Chondrocyte (in vitro differentiated cells): ENCODE results near the gene ARHGEF17. TPM values are rescaled to one million over a fixed set of nuclear protein-coding genes. Genes with fewer than 3 reads are reported as not detected.
A peak's percentile ranks its signal among the peaks of the same experiment; 100 is the strongest.

Source experiments
- DNase-seq: peaks from one replicate; pipeline ENCODE4 v3.0.0; 2021; ENCODE audit warnings: mixed read lengths, low spot score
- H3K27ac Mint-ChIP-seq: one replicate; pipeline ENCODE4 v1.8.0; 2021; ENCODE audit warnings: mild to moderate bottlenecking, moderate library complexity, mixed read lengths; ENCODE audit not compliant: unreplicated experiment
- H3K27me3 Mint-ChIP-seq: 2 replicates; pipeline ENCODE4 v1.8.0; 2021; ENCODE audit warnings: low read depth, mixed read lengths
- H3K36me3 Mint-ChIP-seq: 2 replicates; pipeline ENCODE4 v1.8.0; 2021; ENCODE audit warnings: low read depth, mixed read lengths
- H3K4me1 Mint-ChIP-seq: 2 replicates; pipeline ENCODE4 v1.8.0; 2021; ENCODE audit warnings: low read depth, mild to moderate bottlenecking, mixed read lengths
- H3K4me3 Mint-ChIP-seq: one replicate; pipeline ENCODE4 v1.8.0; 2021; ENCODE audit warnings: mild to moderate bottlenecking, moderate library complexity, mixed read lengths; ENCODE audit not compliant: unreplicated experiment
- H3K9me3 Mint-ChIP-seq: 2 replicates; pipeline ENCODE4 v1.8.0; 2021; ENCODE audit warnings: low read depth, mixed read lengths
- total RNA-seq: library from RNA; stranded (reverse); gene quantifications from 3 replicates; pipeline ENCODE4 v1.2.1, GENCODE V29; 2021
- TF ChIP-seq, protein P1 (sequence below): fragments of 200-600 bp; sonication (generic); IDR thresholded peaks from 2 replicates; pipeline ENCODE4 v1.5.0; 2021; ENCODE audit warnings: antibody characterized with exemption, mild to moderate bottlenecking, moderate library complexity

ARHGEF17 gene
- total RNA-seq, 1 donor from 2014 or later: 114 TPM

DNA sequence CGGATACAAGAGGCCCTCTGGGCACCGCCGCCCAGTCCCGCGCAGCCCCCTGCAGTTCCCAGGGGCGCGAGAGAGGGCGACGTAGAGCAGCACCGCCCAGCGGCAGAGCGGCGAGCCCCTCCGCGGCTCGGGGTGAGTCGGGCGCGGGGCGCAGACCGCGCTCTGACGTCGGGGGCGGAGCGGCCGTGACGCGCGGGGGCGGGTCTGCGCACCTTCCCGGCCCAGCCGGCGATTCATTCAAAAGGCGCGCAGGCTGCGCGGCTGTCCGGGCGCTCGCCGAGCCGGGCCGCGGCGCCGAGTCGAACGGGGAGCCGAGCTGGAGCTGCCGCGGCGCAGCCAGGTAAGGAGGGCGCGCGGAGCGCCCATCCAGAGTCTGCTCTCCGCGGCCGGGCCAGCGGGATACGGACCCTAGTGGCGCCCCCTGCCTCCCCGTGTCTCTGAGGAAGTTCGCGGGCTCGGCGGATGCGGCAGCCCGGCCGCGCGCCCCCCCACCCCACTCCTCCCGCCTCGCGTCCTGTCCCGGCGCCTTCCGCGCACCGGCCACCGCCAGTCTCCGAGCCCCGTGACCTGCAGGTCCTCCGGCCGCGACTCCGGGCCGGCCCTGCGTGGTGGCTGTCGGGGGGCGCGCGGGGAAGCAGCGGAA is 68.2 kb downstream of the ARHGEF17 start, which contains the start of gene RELT:
RELT (plus strand) TSS at position 240 of the 643 bp plus-strand sequence. CDS start 12,738 bp downstream, outside the sequence.
- Mint-ChIP-seq H3K27me3 (no peaks in the 10 kb centered on the region), H3K36me3 (no peaks in the 10 kb centered on the region), H3K4me3 (peak within 1 kb of the TSS; percentile 87), H3K4me1 (peaks cover 27% of the 10 kb centered on the region), H3K27ac (peak within 1 kb of the TSS; percentile 94), H3K9me3 (no peaks in the 10 kb centered on the region)
- TF ChIP-seq, protein P1, sequence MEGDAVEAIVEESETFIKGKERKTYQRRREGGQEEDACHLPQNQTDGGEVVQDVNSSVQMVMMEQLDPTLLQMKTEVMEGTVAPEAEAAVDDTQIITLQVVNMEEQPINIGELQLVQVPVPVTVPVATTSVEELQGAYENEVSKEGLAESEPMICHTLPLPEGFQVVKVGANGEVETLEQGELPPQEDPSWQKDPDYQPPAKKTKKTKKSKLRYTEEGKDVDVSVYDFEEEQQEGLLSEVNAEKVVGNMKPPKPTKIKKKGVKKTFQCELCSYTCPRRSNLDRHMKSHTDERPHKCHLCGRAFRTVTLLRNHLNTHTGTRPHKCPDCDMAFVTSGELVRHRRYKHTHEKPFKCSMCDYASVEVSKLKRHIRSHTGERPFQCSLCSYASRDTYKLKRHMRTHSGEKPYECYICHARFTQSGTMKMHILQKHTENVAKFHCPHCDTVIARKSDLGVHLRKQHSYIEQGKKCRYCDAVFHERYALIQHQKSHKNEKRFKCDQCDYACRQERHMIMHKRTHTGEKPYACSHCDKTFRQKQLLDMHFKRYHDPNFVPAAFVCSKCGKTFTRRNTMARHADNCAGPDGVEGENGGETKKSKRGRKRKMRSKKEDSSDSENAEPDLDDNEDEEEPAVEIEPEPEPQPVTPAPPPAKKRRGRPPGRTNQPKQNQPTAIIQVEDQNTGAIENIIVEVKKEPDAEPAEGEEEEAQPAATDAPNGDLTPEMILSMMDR: peak; percentile 86
- DNase-seq: no peak

DNA sequence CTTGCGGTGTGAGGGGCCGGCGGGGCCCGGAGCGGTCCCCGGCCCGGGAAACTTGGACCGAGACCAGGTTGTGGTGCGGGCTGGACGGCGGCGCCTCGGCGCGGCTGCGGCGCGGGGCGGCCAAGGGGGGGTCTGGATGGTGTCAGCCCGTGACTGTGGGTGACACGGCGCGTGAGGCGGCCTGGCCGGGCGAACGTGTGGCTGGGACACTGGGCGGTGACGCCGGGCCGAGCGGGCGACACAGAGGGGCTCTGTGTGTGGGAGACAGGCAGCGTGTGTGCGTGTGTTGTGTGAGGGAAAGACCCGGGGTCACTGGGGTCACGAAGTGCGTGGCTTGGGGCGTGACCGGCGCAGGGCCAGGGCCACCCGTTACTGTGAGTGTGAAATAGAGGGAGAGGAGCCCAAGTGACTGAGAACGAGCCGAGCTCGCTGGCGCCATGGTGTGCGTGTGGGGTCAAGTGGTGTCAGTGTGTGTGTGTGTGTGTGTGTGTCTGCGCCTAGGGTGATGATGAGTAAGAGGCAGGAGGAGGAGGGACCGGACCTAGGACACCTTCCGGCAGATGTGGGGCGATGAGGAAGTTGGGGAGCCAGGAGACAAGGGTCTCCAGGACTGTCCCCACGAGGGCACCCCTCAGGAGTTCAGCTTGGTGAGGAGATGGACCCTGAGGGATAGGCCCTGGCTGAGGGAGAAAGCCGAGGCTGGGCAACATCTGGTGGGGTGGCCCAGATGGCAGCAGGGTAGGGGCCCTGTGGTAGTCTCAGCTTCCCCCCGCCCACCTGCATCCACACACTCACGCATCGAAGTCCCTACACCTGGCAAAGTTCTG is 68.9 kb downstream of the ARHGEF17 start:
- no peaks in the 10 kb centered on the region for H3K27me3 Mint-ChIP-seq
- no peak for DNase-seq
- no peaks in the 10 kb centered on the region for H3K36me3 Mint-ChIP-seq
- H3K4me3 Mint-ChIP-seq: peak overlapping the region; percentile 87
- TF ChIP-seq, protein P1: no peak
- peak overlapping the region; percentile 94 for H3K27ac Mint-ChIP-seq
- H3K4me1 Mint-ChIP-seq: peaks cover 23% of the 10 kb centered on the region
- no peaks in the 10 kb centered on the region for H3K9me3 Mint-ChIP-seq

DNA sequence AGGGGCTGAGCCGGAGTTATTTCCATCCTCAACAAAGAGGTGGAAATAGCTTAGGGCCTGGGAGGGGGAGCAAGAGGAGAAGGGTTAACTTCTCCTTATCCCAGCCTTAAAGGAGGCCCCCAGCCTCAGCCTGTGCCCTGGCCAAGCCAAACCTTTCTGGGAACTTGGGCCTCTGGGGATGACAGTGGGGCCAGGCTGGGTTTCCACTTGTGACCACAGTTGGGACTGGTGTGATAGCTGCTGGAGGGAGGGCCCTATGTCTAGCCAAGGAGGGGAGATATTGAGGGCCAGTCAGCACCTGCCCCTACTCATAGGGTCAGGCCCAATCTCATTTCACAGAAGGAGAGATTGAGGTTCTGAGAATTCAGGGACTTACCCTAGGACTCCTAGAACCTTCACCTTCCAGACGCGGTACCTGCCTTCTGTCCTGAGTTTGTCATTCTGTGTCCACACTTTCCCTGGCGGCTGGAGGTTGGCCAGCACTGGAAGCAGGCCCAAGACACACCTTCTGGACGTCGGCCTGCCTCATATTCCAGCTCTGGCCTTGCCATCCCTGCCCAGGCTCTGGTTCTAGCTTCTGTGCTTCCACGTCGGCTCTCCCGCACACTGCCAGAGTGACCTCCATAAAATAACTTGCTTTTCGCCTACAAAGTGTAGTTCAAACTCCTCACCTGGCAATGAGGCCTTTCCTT is 71.3 kb downstream of the ARHGEF17 start:
- Mint-ChIP-seq H3K4me1 (peaks cover 32% of the 10 kb centered on the region), H3K27me3 (no peaks in the 10 kb centered on the region), H3K36me3 (no peaks in the 10 kb centered on the region), H3K27ac (no peak overlapping the region), H3K4me3 (no peak overlapping the region), H3K9me3 (no peaks in the 10 kb centered on the region)
- DNase-seq: no peak
- TF ChIP-seq, protein P1: no peak

DNA sequence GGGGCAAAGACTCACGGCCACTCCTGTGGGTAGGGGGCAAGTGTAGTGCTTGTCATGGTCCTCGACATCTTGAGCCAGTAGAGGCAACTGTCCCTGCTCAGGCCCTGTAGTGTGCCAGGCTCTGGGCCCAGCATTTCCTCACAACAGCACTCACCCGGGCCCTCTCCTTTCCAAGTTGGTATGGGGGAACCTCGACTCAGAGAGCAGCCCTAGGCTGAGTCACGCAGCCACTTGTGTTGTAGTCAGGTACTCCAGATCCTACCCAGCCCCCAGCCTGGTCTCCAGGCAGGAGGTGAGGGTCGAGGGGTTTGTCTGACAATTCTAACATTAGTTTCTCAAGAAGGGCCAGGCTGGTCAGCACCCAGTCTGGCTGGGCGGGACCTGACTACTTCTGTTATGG is 72.3 kb downstream of the ARHGEF17 start:
- H3K27me3 Mint-ChIP-seq: no peaks in the 10 kb centered on the region
- no peak overlapping the region for H3K4me3 Mint-ChIP-seq
- no peaks in the 10 kb centered on the region for H3K36me3 Mint-ChIP-seq
- H3K9me3 Mint-ChIP-seq: no peaks in the 10 kb centered on the region
- DNase-seq: no peak
- H3K4me1 Mint-ChIP-seq: peaks cover 34% of the 10 kb centered on the region
- TF ChIP-seq, protein P1: no peak
- H3K27ac Mint-ChIP-seq: no peak overlapping the region

DNA sequence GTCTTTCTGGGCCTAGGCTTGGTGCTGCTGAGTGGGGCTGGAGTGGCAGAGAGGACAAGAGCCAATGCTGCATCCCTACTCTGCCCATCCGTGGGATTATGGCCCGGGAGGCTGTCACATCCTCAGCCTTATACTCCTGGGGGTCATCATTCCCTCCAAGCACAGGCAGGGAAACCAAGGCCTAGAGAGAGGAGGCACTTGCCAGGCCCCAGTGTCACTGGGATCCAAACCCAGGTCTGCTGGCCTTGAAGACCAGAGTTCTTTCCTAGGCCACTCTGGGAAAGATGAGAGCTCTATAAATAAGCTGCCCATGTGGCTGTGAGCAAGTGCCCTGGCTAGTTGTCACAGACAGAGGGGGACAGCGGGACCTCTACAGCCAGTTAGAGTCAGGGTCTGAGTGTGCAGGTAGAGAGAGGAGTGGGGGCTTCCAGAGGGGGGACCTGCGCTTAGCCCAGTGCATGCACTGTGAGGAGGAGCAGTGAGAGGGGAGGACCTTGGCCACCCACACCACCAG is 72.9 kb downstream of the ARHGEF17 start:
- H3K36me3 Mint-ChIP-seq: no peaks in the 10 kb centered on the region
- H3K4me3 Mint-ChIP-seq: no peak overlapping the region
- no peak for DNase-seq
- TF ChIP-seq, protein P1: no peak
- no peak overlapping the region for H3K27ac Mint-ChIP-seq
- H3K9me3 Mint-ChIP-seq: no peaks in the 10 kb centered on the region
- H3K27me3 Mint-ChIP-seq: no peaks in the 10 kb centered on the region
- H3K4me1 Mint-ChIP-seq: peaks cover 39% of the 10 kb centered on the region
